D721Med (cell line): ENCODE results near the gene TNPO2.

Experiments used
- DNase-seq: peaks from one replicate; pipeline ENCODE4 v3.0.0; 2011; ENCODE audit warnings: low spot score; ENCODE audit not compliant: insufficient read length
- FAIRE-seq: peaks from 2 replicates; lab custom pipeline; 2011; peaks lifted over from hg19 to GRCh38; lab: Jason Lieb, UNC
- TF ChIP-seq, protein P1 (sequence below): IDR thresholded peaks from 2 replicates; pipeline ENCODE4 v1.5.1; 2012; ENCODE audit warnings: mild to moderate bottlenecking, control low read depth; ENCODE audit not compliant: insufficient read depth; ENCODE audit errors: missing control alignments

The TNPO2 gene

DNA sequence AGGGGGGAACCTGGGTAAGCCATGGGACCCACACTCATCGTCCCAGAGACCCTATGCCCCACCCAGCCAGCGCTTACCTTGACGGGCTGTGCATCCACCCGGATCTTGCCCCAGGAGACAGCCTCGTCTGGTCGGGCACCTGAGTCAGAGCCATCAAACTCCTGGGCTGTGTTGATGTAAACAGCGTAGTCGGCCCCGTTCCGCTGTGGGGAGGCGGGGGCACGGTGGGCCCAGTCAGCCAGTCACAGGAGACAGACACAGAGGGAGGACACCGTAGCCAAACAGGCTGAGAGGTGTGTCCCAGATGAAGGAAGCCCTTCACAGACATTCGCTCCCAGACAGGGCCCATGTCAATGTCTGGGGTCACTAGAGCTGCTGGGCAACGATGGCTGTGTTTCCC, 47.8 kb downstream of the TNPO2 start:
- DNase-seq, result no peak
- TF ChIP-seq, protein P1, sequence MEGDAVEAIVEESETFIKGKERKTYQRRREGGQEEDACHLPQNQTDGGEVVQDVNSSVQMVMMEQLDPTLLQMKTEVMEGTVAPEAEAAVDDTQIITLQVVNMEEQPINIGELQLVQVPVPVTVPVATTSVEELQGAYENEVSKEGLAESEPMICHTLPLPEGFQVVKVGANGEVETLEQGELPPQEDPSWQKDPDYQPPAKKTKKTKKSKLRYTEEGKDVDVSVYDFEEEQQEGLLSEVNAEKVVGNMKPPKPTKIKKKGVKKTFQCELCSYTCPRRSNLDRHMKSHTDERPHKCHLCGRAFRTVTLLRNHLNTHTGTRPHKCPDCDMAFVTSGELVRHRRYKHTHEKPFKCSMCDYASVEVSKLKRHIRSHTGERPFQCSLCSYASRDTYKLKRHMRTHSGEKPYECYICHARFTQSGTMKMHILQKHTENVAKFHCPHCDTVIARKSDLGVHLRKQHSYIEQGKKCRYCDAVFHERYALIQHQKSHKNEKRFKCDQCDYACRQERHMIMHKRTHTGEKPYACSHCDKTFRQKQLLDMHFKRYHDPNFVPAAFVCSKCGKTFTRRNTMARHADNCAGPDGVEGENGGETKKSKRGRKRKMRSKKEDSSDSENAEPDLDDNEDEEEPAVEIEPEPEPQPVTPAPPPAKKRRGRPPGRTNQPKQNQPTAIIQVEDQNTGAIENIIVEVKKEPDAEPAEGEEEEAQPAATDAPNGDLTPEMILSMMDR, result no peak
- no peak for FAIRE-seq

DNA sequence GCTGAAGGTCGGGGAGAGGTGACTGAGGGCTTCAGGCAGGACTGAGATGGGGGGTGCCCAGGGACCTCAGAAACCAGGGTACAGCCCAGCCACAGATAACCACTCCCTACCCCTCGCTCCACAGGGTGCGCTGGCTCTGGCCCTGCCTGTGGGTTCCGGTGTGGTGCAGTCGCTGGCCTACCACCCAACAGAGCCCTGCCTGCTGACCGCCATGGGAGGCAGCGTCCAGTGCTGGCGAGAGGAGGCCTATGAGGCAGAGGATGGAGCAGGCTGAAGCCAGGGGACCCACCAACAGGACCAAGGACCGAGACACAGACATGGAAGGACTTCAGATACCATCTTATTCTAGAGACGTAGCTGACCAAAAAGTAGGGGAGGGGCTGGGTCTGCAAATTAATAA, 48.3 kb downstream of the TNPO2 start:
- FAIRE-seq (no peak), DNase-seq (no peak)
- TF ChIP-seq, protein P1, result no peak

DNA sequence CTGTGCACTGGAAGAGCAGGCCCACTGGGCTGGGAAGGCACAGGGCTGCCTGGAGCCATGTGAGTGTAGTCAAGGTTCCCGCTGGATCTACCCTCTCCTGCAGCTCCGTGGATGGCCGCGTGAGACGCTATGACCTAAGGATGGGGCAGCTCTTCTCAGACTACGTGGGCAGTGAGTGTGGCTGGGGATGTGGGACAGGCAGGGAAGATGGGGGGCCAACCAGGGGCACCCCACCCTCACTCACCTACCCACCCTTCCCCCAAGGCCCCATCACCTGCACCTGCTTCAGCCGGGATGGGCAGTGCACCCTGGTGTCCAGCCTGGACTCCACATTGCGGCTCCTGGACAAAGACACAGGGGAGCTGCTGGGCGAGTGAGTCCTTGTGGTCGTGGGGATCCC, 51.0 kb downstream of the TNPO2 start:
- TF ChIP-seq, protein P1, result no peak
- DNase-seq (no peak), FAIRE-seq (no peak)

GRCh38 chr19:12670159-12670928, 53.4 kb downstream of the TNPO2 start:
- DNase-seq, result no peak
- TF ChIP-seq, protein P1, result no peak
- FAIRE-seq, result no peak

DNA sequence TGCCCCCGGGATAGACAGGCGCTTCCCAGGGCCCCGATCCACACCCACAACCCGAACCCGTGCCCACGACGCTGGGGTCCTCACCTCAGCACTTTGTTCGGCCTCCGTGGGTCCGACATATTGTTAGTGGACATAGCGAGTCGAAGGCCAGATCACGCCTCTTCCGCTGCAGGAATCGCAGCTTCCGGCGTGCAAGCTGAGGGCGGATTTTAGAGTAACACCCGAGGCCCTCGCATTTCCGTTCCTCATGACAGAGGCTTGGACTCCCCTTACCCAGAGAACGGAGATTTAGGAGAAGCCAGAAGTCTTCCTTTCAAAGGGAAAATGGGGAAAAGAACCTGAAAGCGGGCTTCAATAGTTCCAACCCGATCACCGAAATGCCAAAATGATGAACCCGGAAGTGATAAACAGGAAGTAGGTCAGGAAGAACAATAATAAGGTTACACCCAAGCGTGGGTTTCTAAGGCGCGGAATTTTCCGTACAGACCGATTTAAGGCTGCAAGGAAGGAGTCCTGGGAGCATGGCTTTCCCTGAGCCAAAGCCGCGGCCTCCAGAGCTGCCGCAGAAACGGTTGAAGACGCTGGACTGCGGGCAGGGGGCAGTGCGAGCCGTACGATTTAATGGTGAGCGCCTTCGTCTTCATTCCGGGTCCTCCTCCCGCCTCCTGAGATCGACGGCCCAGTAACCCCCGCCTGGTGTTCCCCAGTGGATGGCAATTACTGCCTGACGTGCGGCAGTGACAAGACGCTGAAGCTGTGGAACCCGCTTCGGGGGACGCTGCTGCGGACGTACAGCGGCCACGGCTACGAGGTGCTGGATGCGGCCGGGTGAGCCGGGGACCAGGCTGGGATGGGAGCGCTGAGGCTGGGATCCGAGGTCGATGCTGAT, 54.2 kb downstream of the TNPO2 start:
- FAIRE-seq, result no peak
- TF ChIP-seq, protein P1, result no peak
- DNase-seq, result peak; percentile 83

- TF ChIP-seq, protein P1, result no peak
- FAIRE-seq, result no peak
- no peak for DNase-seq
Observed at GRCh38 chr19:12668932-12669269, 54.8 kb downstream of the TNPO2 start.
